Calu3 (cell line): ENCODE results near the gene DAPK2. TPM values are rescaled to one million over a fixed set of nuclear protein-coding genes. Genes with fewer than 3 reads are reported as not detected.

ENCODE experiments used
- BruUV-seq: library from RNA; stranded (reverse); fragments of 400-500 nt; replicated peaks from 2 replicates; lab custom pipeline; 2021; lab: Mats Ljungman, UMichigan
- CTCF ChIA-PET: fragments of 300-600 bp; sonication (Branson Sonifier 250); formaldehyde crosslinking; loops from one replicate; lab custom pipeline; 2022; ENCODE audit warnings: antibody characterized with exemption; lab: Charles Lee
- DNase-seq: peaks from one replicate; pipeline ENCODE4 v3.0.0; 2022
- H3K27ac Mint-ChIP-seq: one replicate; pipeline ENCODE4 v1.8.0; 2022; ENCODE audit warnings: mixed read lengths; ENCODE audit not compliant: unreplicated experiment
- H3K27me3 Mint-ChIP-seq: one replicate; pipeline ENCODE4 v1.8.0; 2022; ENCODE audit warnings: mixed read lengths; ENCODE audit not compliant: unreplicated experiment
- H3K36me3 Mint-ChIP-seq: one replicate; pipeline ENCODE4 v1.8.0; 2022; ENCODE audit warnings: mild to moderate bottlenecking, moderate library complexity, mixed read lengths; ENCODE audit not compliant: insufficient read depth, unreplicated experiment
- H3K4me1 Mint-ChIP-seq: one replicate; pipeline ENCODE4 v1.8.0; 2022; ENCODE audit warnings: mild to moderate bottlenecking, low read depth, mixed read lengths; ENCODE audit not compliant: unreplicated experiment
- H3K4me3 Mint-ChIP-seq: one replicate; pipeline ENCODE4 v1.8.0; 2022; ENCODE audit warnings: mild to moderate bottlenecking, low read depth, moderate library complexity, mixed read lengths; ENCODE audit not compliant: unreplicated experiment
- H3K9me3 Mint-ChIP-seq: one replicate; pipeline ENCODE4 v1.8.0; 2022; ENCODE audit warnings: low read depth, mixed read lengths; ENCODE audit not compliant: unreplicated experiment
- intact Hi-C: fragments of 100-400 bp; cut with micrococcal nuclease; formaldehyde crosslinking; loops from one replicate; pipeline ENCODE4 v1.10.0; 2022; ENCODE audit not compliant: unreplicated experiment
- total RNA-seq: library from RNA; stranded (reverse); gene quantifications from 2 replicates; pipeline ENCODE4 v1.2.3, GENCODE V29; 2022
- TF ChIP-seq, protein P1 (sequence below): fragments of 200-600 bp; IDR thresholded peaks from one replicate; pipeline ENCODE4 v1.8.0; 2022; ENCODE audit warnings: antibody characterized with exemption; ENCODE audit not compliant: unreplicated experiment

Gene DAPK2
- total RNA-seq, 1 experiment from 2014 or later, result 1.1 TPM

GRCh38 chr15:64034519-64034918 lies 11.8 kb downstream of the DAPK2 start:
- CTCF ChIA-PET, result no interaction called here
- Mint-ChIP-seq H3K4me1 (no peaks in the 10 kb centered on the region), H3K4me3 (no peak overlapping the region), H3K9me3 (no peaks in the 10 kb centered on the region), H3K36me3 (no peaks in the 10 kb centered on the region), H3K27ac (no peak overlapping the region), H3K27me3 (peaks cover 77% of the 10 kb centered on the region)
- TF ChIP-seq, protein P1, sequence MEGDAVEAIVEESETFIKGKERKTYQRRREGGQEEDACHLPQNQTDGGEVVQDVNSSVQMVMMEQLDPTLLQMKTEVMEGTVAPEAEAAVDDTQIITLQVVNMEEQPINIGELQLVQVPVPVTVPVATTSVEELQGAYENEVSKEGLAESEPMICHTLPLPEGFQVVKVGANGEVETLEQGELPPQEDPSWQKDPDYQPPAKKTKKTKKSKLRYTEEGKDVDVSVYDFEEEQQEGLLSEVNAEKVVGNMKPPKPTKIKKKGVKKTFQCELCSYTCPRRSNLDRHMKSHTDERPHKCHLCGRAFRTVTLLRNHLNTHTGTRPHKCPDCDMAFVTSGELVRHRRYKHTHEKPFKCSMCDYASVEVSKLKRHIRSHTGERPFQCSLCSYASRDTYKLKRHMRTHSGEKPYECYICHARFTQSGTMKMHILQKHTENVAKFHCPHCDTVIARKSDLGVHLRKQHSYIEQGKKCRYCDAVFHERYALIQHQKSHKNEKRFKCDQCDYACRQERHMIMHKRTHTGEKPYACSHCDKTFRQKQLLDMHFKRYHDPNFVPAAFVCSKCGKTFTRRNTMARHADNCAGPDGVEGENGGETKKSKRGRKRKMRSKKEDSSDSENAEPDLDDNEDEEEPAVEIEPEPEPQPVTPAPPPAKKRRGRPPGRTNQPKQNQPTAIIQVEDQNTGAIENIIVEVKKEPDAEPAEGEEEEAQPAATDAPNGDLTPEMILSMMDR, result no peak
- BruUV-seq, result no TSS peak
- no peak for DNase-seq
- intact Hi-C loops, result no loop called here

GRCh38 chr15:64032329-64032728 lies 14.0 kb downstream of the DAPK2 start:
- Mint-ChIP-seq H3K4me3 (no peak overlapping the region), H3K36me3 (peaks cover 6% of the 10 kb centered on the region), H3K9me3 (no peaks in the 10 kb centered on the region), H3K27ac (no peak overlapping the region), H3K27me3 (peaks cover 55% of the 10 kb centered on the region), H3K4me1 (peaks cover 7% of the 10 kb centered on the region)
- CTCF ChIA-PET, result no interaction called here
- no peak for DNase-seq
- TF ChIP-seq, protein P1, result no peak
- intact Hi-C loops, result no loop called here
- BruUV-seq, result no TSS peak

DNA sequence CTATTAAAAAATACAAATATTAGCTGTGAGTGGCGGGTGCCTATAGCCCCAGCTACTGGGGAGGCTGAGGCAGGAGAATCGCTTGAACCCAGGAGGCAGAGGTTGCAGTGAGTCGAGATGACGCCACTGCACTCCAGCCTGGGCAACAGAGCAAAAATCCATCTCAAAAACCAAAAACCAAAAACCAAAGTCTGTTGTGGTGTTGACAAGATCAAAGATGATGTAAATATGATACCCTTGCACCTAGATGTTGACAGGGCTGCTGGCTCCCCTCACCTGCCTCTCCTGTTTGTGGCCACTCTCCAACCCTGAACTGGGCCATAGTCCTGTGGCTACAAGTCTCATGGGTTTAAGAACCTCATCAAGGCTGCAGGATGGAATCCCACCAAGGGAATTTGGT lies 16.2 kb downstream of the DAPK2 start:
- DNase-seq, result no peak
- Mint-ChIP-seq H3K27ac (no peak overlapping the region), H3K4me1 (peaks cover 11% of the 10 kb centered on the region), H3K27me3 (peaks cover 33% of the 10 kb centered on the region), H3K4me3 (no peak overlapping the region), H3K36me3 (peaks cover 8% of the 10 kb centered on the region), H3K9me3 (no peaks in the 10 kb centered on the region)
- no TSS peak for BruUV-seq
- CTCF ChIA-PET, result interaction anchor here (0.5 to 0.7 kb wide), 2 partner anchors 26 to 160 kb away, joined by 4 to 5 read pairs; no protein-coding TSS in a partner anchor
- TF ChIP-seq, protein P1, result no peak
- intact Hi-C loops, result no loop called here

GRCh38 chr15:64029633-64030032 lies 16.7 kb downstream of the DAPK2 start:
- Mint-ChIP-seq H3K4me3 (no peak overlapping the region), H3K27me3 (peaks cover 28% of the 10 kb centered on the region), H3K4me1 (peaks cover 11% of the 10 kb centered on the region), H3K36me3 (peaks cover 8% of the 10 kb centered on the region), H3K9me3 (no peaks in the 10 kb centered on the region), H3K27ac (no peak overlapping the region)
- no peak for DNase-seq
- TF ChIP-seq, protein P1, result no peak
- BruUV-seq, result no TSS peak
- CTCF ChIA-PET, result interaction anchor here (0.6 kb wide), 1 partner anchor 430 kb away, joined by 7 read pairs; no protein-coding TSS in a partner anchor
- intact Hi-C loops, result no loop called here
